ENCODE results near the gene TSPAN18.

TSPAN18 gene

DNA sequence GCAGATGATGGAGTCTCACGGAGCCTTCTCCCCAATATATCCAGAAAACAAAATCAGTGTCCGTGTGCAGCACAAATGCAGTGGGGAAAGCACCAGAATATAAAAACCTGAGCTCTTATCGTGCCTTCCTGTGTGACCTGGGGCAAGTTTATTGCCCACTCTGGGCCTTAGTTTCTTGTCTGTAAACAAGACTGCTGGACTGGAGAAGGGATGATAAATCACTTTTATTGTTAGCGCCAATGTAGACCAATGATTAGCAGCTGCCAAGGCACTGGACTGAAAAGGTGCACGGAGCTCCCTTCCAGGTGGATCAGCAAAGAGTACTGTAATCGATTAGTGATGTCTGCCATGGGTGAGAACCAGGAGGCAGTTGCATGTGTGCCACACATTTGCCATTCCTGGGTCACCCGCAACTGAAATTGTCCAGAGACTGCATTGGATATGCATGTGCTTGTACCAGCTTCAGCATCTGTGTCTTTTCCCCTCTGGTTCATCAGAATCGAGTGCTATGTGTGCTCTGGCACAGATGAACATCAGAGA lies 89.2 kb downstream of the TSPAN18 start:
- in situ Hi-C loops (cut with MboI; ENCODE audit: low sequenced_read_pairs): no loop called here

DNA sequence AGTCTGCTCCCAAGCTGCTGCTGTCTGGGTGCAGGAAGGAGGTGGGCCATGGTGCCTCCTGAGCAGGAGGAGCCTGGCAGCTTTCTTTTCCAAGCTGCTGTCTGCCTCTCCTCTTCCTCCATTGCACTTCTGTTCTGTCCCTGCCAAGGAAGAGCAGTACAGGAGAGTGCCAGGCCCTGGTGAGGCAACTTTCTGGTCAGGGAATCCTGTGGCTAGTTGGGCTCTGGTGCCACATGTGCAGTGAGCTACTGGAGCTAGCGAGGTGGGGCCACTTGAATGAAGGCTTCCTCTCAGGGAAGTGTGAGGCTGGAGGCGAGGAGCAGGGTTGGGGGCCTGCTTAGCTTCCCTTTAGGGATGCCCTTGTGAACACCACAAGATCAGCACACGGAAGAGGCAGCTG lies 90.0 kb downstream of the TSPAN18 start:
- in situ Hi-C loops (cut with MboI; ENCODE audit: low sequenced_read_pairs): no loop called here

DNA sequence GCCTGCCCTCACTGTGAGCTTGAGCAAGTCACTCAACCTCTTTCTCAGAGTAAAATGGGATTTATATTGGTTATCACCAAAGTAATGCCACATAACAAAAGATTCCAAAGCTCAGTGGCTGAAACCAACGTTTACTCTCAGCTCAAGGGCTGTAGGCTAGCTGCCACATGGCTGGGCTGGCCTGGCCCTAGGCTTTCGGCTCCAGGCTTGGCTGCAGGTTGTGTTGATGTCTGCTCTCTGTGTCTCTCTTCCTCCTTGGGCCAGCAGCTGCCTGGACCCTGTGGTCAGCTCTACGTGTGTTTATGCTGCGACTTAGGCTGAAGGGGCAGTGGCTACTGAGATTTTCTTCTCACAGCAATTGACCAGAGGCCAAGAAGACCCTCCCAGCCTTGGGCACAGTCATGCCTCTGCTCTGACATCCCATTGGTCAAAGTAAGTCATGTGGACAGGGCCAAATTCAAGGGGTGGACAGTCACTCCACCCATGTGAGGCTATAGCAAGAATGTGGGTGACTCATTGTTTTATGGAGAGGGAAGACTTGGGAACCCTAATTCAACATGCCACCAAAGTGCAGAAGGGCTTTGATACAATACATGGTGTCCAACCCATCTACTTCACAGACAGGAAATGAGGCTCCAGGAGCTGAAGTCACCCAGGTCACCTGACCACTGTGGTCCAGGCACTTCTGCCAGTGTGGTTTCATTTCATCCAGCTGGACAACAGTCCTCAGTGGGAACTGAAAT lies 90.6 kb downstream of the TSPAN18 start:
- in situ Hi-C loops (cut with MboI; ENCODE audit: low sequenced_read_pairs): no loop called here

DNA sequence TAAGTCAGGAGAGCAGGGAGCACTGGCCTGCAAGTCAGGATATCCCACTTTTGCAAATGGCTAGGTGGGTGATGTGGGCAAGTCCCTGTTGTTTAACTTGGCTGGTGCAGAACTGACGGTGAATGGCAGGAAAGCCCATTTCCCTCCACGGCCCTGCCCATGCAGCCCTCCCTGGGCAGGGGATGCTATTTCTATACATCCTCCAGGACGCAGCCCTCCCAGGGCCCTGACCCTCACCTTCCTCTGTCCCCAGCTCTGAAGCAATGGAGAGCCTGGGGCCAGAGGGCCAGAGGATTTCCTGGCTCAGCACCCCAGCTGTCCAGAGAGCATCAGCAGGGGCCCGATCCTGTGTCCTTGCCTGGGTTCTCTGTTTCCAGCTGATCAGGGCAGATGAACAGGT lies 91.3 kb downstream of the TSPAN18 start:
- in situ Hi-C loops (cut with MboI; ENCODE audit: low sequenced_read_pairs): no loop called here

DNA sequence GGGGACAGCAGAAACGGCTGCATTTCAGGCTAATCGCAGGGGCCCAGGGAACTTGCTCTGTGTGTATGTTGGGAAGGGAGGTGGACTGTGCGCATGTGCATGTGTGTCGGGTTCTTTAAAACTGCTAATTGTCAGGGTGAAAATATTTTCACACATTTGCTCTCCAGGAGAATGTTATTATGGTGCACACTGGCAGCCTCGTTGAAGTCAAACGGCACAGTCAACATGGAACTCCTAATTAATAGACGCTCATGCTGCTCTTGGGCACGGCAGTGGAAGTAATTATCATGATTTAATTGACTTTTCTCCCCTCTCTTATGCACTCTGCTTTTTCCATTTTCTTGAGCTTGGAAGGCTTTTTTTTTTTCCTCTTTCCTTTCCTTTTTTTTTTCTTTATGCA lies 92.6 kb downstream of the TSPAN18 start:
- in situ Hi-C loops (cut with MboI; ENCODE audit: low sequenced_read_pairs): no loop called here

DNA sequence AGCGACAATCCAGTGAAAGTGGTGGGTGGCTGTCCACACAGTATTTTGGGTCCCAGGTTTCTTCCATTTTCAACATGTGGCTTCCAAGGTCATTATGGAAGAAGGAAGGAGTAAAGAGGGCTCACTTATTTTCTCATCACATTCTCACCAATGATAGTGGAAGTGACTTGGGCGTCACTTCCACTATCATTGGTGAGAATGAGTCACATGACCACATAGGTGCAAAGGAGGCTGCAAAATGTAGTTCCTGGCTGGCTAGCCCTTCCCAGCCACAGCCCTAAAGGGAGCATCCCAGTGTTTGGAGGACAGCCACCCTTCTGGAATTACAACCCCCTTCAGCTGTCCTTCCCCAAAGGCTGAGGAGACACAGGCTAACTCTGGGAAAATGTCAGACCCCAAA lies 95.6 kb downstream of the TSPAN18 start:
- in situ Hi-C loops (cut with MboI; ENCODE audit: low sequenced_read_pairs): no loop called here

DNA sequence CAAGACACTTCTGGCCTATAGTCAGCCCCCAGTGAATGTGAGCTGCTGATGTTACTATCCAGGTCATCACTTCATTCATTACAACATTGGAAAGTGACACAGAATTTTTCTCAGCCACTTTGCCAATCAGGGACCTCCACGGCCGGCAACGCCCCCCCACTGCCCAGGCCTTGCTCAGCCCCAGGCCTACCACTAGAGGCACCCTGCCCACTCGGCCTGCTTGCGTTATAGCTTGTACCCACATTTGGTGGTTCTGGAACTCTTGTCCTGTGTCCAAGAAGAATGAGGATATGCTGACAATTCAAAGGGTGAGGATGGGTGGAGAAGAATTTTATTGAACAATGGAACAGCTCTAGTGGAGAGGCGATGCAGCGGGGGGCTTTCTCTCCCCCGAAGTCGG lies 96.2 kb downstream of the TSPAN18 start:
- in situ Hi-C loops (cut with MboI; ENCODE audit: low sequenced_read_pairs): no loop called here

DNA sequence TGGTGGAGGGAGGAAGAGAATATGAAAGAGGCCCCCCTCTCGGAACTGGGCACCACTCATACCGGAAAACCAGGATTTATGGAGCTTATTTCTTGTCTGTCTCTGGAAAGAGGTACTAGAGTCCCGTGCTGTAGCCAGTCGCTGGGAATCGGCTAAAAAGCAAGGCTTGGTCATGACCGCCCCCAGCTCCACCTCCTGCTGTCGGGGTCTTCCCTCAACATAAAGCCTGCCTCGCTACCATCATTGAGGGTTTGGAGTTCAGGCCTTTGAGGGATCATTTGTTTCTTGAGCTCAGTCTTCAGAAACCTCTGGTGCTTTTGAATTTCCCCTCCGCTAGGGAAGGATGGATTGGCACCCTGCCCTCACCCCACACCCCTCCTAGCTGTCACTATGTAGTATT lies 97.1 kb downstream of the TSPAN18 start:
- in situ Hi-C loops (cut with MboI; ENCODE audit: low sequenced_read_pairs): no loop called here

DNA sequence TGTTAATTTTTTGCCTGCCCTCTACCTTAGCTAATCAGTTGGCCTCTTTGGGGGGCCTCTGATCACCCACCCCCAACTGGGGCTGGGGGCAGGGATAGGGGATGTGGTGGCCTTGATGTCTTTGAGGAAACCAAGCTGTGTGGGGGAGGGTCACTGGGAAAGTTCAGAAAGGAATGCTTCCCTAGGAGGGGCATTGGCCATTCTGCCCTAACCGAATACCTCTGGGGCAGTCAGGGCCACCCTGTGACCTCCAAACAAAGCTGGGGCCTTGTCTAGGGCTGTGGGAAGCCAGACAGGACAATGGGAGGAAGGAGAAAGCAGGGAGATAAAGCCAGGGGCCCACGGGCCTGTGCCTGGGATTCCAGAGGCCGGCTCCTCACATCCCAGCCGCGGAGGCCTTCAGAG lies 97.5 kb downstream of the TSPAN18 start:
- in situ Hi-C loops (cut with MboI; ENCODE audit: low sequenced_read_pairs): no loop called here

DNA sequence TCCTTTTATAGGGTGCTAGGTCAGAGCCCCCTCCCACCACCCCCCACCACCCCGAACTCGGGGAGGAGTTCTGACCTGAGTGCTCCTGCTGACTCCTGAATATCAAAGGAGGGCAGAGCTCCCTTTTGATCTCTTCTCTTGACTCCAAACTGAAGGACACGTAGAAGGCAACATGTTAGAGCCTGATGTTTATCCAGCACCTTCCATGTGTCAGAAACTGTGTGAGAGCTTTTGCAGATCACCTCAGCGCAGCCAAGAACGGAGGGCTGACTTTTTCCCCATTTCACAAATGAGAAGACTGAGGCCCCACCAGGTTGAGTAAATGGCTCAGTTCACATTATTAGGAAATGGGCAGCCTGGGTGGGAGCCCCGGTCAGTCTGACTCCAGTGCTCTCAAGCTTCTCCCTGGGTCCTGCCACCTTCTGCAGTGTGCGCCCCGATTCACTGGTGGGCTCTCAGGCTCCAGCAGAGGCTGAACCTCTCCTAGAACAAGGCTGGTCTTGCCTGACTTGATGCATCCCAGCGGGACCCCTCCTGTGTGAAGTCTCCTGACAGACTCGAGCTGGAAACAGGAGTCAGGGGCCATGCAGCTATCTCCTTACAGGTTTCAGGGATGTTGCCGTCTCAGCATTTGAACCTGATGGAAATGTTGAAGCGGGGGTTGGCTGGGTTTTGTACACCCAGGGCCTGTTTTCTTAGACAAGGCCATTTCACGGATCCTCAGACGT lies 98.5 kb downstream of the TSPAN18 start:
- in situ Hi-C loops (cut with MboI; ENCODE audit: low sequenced_read_pairs): no loop called here

DNA sequence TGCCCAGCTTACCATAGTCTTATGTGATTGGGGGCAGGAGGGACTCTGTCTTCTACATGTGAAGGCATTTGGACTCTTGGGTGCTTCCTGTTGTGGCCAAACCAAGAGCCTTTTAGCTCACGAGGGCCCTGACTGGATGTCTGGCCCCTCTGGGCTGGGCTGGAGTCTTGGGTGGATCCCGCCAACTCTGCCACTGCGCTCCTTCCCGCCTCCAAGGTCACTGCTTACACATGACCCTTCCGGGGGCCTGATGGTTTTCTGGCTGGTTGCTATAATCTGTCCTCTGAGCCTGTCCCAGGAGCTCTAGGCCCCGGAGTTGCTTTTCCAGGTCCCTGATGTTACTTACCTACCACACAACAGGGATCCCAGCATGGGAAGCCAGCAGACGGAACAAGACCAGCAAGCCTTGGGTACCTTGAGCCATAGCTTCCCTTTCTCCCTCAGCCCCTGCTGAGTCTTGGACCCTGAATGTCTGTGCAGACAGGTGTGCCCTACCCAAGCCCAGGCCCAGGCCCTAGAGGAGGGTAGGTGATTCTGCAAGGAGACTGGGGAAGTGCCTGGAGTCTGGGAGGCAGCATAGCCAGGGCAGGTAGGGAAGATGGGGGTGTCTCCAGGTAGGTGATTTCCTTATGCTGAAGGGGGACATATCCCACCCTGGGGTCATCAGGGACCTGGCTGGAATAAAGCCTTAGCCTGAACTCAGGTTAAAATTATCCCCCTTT lies 100.3 kb downstream of the TSPAN18 start:
- in situ Hi-C loops (cut with MboI; ENCODE audit: low sequenced_read_pairs): no loop called here

DNA sequence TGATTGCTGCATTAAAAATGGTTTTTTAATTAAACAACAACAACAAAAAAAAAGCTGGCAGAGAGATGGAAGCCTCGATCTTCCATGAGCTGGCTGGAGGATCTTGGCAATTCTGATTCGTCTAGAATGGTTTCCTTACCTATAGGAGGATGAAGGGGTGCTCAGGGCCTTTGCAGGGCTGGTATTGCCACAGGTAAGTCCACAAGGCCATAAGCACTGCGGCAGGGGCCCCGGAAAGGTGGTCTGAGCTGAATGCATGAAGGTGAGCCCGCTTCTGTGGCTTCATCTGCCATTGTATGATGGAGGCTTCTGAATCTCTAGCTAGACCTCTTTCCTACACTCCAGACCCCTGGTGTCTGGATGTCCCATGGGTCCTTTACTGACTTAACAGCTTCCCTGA lies 101.5 kb downstream of the TSPAN18 start:
- in situ Hi-C loops (cut with MboI; ENCODE audit: low sequenced_read_pairs): no loop called here

DNA sequence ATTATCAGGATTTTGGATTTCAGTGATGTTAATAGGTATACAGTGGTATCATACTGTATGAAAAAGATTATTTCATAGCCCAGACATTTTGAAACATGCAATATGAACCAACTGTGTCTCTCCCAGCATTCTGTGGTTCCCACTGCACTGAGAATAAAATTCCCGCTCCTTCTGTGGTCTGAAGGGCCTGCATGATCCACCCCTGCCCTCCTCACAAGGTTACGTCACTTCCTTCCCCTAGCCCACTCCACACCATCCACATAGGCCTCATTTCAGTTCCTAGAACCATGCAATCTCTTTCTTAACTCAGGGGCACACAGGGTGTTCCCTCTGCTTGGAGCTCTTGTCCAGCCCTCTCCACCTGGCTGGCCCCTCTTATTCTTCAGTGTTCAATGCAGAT lies 103.1 kb downstream of the TSPAN18 start:
- in situ Hi-C loops (cut with MboI; ENCODE audit: low sequenced_read_pairs): no loop called here

DNA sequence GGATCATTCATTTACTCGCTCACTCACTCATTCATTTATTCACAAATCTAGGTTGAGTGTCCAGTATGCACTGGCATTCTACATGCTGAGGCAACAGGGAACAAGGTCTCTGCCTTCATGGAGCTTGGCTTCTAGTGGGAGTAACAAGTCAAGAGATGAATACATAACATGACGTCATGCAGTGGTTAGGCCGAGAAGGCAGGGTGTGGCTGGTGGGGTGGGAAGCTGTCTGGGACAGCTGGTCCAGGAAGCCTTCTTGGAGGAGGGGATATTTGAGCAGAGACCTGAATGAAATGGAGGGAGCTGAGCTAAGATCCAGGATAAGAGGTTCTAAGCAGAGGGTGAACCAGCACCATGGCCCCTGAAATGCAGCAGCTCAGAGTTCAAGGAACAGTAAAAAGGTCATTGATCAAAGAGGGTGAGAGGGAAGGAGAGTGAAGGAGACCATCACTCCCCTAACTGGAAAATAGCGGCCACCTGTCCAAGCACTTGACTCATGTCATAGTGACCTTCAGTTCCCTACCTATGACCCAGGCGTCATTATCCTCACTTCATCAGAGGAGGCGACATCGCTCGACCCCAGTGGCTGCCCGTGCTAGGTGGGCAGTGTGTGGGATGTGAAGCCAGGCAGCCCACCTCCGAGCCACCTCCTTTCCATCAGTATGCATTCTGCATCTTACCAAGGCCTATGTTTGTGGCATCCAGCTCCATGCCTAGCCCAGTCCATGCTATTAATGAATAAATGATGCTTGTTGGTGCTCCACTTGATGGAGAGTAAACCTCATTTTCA lies 105.0 kb downstream of the TSPAN18 start:
- in situ Hi-C loops (cut with MboI; ENCODE audit: low sequenced_read_pairs): no loop called here

DNA sequence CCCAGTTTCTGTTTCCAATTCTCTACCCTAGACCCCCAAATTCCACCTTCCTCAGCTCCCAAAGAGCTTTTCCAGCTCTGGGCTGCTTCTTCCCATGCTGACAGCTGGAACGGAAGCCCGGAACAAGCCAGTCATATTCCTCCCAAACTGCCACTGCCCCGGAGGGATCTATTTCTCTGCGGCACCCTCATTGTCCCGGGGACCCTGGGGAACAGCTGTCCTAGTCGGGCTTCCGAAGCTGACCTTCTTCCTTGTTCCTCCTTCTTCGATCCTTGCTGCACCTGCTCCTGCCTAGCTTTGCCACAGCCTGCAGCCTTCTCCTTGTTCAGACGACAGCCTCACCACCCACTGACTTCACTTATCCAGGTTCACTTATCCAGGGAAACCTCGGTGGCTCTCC lies 105.7 kb downstream of the TSPAN18 start:
- in situ Hi-C loops (cut with MboI; ENCODE audit: low sequenced_read_pairs): no loop called here

DNA sequence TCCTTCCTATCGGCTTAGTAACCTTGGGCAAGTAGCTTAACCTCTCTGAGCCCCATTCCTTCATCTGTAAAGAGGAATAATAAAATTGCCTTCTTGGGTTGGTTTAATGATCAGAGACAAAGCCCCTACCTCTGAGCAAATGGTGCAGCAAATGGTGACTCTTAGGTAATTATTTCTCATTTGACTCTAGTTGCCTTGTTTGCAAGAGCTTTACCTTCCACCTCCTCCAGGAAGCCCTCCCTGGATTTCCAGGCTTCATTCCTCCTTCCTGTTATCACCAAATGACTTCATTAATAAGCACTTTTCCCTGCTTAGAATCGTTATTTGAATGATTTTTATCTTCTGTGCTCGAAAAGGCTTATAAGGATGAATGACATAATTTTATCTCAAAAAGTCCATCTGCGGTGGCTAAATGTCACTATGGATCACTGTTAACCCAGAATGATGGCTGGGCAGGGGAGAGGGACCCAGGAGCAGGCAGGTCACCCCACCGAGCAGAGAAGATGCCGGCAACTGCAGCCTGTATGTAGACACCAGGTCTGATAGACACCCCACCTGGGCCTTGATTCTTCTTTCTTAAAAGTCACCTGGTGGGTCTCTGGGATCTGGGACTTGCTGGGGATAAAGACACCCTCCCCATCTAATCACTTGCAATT lies 106.6 kb downstream of the TSPAN18 start:
- in situ Hi-C loops (cut with MboI; ENCODE audit: low sequenced_read_pairs): no loop called here

DNA sequence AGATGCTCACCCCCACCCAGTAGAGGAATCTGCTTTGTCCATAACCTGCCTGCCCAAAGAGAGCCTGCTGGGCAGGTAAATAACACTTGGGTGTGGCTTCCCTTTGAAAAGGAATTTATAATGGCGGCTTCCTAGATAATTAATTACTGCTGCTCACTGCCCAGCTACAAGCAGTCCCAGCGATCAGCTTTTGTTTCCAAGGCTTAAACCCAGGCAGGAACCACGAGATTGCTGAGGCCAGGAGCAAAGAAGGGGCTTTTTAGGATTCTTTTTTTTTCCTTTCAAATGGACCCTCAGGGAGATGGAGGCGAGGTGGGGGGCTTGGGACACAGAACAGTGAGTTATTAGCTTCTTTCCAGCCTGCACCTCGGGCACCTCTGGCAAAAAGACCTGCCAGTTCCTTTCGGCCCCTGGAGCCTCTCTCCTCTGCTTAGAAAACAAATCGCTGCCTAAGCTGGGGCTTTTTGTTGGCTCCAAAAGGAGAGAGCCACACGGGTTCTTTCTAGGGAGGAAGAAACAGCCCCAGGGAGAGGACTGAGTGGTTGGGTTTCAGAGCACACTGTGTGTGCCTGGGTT lies 107.2 kb downstream of the TSPAN18 start:
- in situ Hi-C loops (cut with MboI; ENCODE audit: low sequenced_read_pairs): no loop called here

DNA sequence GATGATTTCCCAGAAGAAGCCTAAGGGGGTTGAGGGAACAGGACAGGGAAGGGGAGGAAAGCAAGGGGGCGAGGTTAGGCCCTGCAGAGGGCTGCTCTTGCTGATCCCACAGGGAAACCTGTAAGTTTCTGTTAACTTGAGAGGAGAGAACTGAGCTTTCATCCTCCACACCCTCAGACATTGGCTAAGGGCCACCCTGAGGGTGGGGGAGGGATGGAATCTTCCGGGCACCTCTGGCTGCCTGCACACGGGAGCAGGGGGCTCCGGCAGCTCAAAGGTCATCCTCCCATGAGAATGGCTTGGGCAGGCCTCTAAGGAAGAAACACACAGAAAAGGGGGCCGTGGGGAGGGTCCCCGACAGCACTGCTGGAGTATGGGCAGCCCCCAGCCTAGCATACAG lies 108.1 kb downstream of the TSPAN18 start:
- in situ Hi-C loops (cut with MboI; ENCODE audit: low sequenced_read_pairs): no loop called here

DNA sequence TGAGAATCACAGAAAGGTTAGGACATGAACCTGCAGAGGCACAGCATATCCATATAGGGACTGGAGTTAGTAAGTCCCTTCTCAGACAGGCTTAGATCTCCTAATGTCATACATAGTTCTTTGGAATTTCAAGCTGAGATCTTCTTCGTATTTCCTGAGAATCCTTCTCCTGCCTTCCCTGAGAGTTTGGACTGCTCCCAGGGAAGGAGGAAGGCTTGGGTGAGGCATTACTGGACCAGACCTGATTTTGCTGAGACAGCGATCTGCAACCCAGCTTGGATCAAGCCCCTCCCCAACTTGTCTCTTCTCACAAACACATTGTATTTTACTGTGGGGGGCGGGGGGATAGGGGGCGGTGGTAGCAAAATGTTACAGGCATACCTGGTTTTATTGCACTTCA lies 108.5 kb downstream of the TSPAN18 start:
- in situ Hi-C loops (cut with MboI; ENCODE audit: low sequenced_read_pairs): no loop called here

DNA sequence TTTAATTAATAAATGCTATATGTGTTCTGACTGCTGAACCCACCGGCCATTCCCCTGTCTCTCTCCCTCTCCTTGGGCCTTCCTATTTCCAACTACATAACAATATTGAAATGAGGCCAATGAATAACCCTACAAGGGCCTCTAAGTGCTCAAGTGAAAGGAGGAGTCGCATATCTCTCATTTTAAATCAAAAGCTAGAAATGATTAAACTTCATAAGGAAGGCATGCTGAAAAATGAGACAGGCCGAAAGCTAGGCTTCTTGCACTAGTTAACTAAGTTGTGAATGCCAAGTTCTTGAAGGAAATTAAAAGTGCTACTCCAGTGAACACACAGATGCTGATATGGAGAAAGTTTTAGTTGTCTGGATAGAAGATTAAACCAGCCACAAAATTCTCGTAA lies 109.2 kb downstream of the TSPAN18 start:
- in situ Hi-C loops (cut with MboI; ENCODE audit: low sequenced_read_pairs): no loop called here
